NCI-H128 (cell line): ENCODE data around the gene ECSCR.
"Not testable (repeated sequence)": the region's sequence is repeated elsewhere in the genome, so short reads cannot be mapped to it uniquely, and the experiment has no call there.

Experiments
- DNase-seq: peaks from one replicate; lab custom pipeline; 2025; ENCODE audit not compliant: unreplicated experiment; lab: John Stamatoyannopoulos, UW

ECSCR gene

DNA sequence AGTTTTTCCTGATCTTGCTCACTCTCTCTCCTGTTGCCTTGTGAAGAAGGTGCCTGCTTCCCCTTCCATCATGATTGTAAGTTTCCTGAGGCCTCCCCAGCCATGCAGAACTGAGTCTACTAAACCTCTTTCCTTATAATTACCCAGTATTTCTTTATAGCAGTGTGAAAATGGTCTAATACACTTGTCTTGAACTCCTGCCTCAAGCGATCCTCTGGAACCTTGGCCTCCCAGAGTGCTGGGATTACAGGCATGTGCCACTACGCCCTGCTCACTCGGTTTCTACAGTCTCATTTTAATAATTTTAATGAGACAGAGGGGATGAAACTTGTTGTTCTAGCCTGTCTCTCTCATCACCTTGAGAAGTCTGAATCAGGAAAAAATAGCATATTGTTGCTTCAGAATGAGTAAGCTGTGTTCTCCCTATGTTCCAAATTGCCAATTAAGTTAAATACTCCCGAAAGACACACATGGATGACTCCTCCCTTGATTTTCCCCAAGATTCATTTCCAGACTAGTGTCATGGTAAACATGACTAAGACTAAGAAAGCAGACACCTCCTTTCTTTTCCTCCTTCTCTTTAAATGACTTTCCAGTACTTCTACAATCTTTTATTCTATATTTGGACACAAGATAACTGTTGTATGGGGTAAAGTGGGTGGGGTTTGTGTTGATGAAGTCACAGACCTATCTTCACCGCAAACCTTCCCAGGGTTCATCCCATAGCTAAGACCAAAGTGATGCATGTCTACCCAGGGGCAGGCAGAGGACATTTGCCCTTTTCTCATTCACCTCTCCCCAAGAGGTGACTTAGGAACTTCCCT lies 15.4 kb downstream of the ECSCR start:
- no peak for DNase-seq

- DNase-seq = no peak
These were observed 17.0 kb downstream of the ECSCR start for GRCh38 chr5:139445325-139446170.

DNA sequence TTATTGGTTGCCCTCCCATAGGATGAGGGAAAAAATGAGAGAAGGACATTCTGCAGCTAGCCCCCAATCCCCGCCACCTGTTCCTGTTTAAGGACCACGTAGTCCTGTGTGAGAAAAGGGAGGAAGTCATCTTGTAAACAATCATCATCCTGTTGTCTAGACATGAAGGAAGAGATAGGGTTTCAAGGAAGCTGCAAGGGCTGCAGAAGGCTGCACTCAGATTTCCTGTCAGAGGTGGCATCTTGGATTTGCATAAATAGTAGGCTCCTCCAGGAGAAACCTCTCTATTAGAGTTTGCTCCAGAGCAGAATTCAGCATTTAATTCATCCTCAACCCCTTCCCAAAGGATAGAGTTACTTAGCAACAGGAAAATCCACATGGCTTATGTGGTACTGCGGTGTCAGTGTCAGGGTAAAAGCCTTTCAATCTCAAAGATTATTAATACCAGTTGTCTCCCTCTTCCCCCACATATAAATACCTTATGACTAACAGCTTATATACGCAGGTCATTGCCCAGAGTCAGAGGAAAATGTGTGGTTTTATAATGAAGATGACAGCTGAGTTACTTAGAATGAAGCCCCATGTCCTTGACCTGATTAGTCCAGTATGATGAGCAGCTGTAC lies 18.6 kb downstream of the ECSCR start:
- no peak for DNase-seq

- not testable (repeated sequence) for DNase-seq
These were observed 22.1 kb downstream of the ECSCR start for GRCh38 chr5:139440416-139440815.

GRCh38 chr5:139439013-139439903 lies 23.3 kb downstream of the ECSCR start, which contains the start of gene DNAJC18:
DNAJC18 (minus strand) TSS chr5:139439525; CDS start chr5:139439445, 80 bp downstream.
- DNase-seq = peak; percentile 77

DNA sequence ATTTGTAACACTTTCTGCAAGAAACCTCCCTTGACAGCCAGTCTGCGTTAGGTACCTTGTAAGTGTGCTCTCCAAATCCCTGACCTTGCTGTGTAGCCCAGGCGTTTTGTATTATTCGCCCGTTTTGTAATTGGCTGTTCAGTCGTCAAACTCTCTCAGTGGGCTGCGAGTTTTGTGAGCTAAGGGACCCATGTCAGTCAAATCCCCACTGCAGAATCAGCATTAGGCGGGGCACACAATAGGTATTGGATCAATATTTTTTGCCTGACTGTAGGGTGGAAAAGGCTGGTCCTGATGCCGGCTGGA lies 23.9 kb downstream of the ECSCR start:
- no peak for DNase-seq

DNA sequence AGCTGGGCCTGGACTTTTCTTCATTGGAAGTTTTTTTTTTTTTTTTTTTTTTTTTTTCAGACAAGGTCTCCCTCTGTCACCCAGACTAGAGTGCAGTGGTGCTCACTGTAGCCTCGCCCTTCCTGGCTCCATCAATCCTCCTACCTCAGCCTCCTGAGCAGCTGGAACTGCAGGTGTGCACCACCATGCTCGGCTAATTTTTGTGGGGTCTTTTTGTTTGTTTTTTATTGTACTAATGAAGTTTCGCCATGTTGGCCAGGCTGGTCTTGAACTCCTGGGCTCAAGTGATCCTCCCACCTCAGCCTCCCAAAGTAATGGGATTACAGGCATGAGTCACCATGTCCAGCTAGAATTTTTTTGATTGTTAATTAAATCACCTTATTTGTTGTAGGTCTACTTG lies 26.9 kb downstream of the ECSCR start:
- no peak for DNase-seq

DNA sequence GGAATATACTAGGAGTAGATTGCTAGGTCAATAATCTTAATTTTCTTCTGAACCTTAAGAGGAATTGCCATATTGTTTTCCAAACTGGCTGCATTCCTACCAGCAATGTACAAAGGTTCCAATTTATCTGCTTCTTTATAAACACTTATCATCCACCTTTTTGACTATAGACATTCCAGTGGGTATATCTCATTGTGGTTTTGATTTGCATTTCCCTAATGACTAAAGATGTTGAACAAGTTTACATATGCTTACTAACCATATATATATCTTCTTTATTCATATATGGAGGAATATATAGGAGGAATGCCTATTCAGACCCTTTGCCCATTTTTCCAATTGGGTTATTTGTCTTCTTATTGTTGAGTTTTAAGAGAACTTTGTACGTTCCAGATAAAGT lies 30.8 kb downstream of the ECSCR start:
- no peak for DNase-seq

GRCh38 chr5:139430015-139430414 lies 32.5 kb downstream of the ECSCR start:
- no peak for DNase-seq

- DNase-seq = no peak
These were observed 36.2 kb downstream of the ECSCR start for GRCh38 chr5:139426203-139426885.

GRCh38 chr5:139425497-139425896 lies 37.0 kb downstream of the ECSCR start:
- DNase-seq = no peak

DNA sequence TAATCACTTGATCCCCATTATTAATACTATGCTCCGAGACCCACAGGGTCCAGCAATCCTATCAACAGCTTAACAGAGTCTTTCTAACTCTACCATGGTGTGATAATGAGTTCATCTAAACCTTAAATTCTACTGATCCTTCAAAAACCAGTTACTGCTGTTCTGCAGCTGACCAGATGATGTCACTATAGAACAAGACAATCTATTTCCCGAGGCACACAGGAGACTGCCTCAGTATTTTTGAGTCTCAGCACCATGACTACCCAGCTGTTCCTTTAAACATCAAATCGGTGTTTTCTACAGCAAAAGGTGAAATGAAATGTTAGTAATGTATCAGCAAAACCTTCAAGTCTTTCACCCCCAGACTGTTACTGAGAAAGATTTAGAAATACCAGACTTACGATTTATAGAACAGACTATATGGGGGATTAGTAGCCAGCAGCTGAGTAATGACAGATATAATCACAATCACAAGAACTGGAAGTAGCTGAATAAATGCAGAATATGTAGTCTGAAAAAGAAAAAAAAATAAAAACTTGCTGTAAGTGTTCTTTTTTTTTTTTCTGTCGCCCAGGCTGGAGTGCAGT lies 40.1 kb downstream of the ECSCR start:
- DNase-seq = no peak

- no peak for DNase-seq
These were observed 43.0 kb downstream of the ECSCR start for GRCh38 chr5:139419226-139420192.

DNA sequence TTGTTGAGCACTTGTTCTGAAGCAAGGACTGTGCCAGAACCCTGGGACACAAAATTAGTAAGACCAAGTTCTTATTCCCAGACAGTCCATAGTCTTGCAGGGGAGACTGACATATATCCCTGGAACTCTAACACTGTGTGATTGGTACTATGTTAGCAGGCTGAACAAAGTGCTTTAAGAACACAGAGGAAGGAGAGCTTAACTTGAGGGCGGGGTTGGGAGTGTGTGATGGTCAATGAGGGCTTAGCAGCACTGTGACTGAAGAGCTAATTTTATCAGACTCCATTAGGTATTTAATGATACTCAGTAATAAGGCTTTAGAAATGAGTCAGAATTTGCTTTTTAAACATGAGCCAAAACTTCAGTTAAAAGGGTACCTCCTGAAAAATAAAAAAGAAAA lies 43.8 kb downstream of the ECSCR start:
- DNase-seq = no peak

DNA sequence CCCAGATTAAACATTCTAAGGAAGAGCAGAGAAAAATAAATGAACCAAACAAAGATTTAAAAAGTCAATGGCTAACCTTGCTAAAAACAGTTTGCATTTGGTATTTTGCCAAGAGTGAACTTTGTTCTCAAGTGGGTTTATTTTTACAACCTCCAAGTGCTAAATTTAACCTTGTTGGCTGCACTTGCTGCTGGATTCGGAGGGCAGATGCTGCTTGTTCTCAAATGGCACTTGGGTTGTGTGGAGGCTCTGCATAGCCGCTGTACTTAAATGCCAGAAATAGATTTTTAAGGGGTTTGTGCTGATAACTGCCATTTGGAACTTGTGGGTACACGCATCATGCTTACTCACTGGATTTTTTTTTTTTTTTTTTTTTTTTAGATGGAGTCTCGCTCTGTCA lies 45.3 kb downstream of the ECSCR start:
- DNase-seq = no peak

- no peak for DNase-seq
These were observed 45.9 kb downstream of the ECSCR start for GRCh38 chr5:139416651-139417050.

DNA sequence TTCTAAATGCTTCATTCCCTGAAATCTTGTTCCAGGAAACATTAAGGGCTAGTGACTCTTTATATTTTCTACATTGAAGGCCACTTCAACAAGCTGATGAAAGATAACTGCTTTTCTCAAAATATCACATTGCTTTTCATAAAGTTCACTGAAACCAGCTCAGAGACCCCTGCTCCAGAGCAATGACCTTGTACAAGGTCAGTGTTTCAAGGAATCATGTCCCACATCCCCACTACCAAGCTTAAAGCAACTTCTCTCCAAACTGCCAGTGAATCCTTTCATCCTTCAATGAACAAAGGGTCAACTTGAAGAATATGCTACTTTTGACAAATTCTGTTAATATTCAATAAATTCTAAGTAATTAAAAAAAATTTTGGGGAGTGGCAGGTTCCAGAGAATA lies 46.7 kb downstream of the ECSCR start:
- DNase-seq = no peak

- no peak for DNase-seq
These were observed 47.2 kb downstream of the ECSCR start for GRCh38 chr5:139415221-139415861.
